Activated CD8-positive, alpha-beta memory T cell treated with anti-CD3 and anti-CD28 coated beads, Interleukin-2, amount 50 U/mL, for 24 hours (primary cell): ENCODE results near the gene ZNF569.
"Not testable (repeated sequence)": the region's sequence is repeated elsewhere in the genome, so short reads cannot be mapped to it uniquely, and the experiment has no call there.

Source experiments
- DNase-seq: peaks from one replicate; pipeline ENCODE4 v3.0.0-alpha.2; 2020; ENCODE audit errors: extremely low read depth

The ZNF569 gene

GRCh38 chr19:37466798-37467607 lies at the start of gene ZNF569:
ZNF569 (minus strand) TSS chr19:37467444; CDS start chr19:37444921, 22,523 bp downstream.
- peak; percentile 73 for DNase-seq

- no peak for DNase-seq
Observed at GRCh38 chr19:37513397-37513796, 46.2 kb upstream of the ZNF569 start.

GRCh38 chr19:37511821-37512220 lies 44.6 kb upstream of the ZNF569 start:
- no peak for DNase-seq

GRCh38 chr19:37511186-37511585 lies 43.9 kb upstream of the ZNF569 start:
- DNase-seq = no peak

DNA sequence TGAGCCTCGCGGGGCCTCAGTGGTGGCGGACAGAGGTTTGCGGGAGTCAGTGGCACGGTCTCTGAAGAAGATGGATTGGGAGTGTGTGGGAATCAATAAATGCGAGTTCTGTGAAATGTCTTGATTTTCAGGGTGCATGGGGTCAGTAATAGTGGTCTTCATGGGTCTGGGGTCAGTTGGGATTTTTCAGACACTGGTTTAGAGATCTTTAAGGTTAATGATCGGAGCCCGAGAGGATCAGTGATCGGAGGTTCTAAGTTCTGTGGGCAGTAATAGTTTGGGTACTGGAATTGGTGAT lies 39.9 kb upstream of the ZNF569 start:
- no peak for DNase-seq

GRCh38 chr19:37506387-37507166 lies 39.3 kb upstream of the ZNF569 start, which contains the start of gene ZNF793:
ZNF793 (plus strand) TSS chr19:37506939; CDS start chr19:37523440, 16,501 bp downstream.
- peak; percentile 53 for DNase-seq

- DNase-seq = no peak
Observed at GRCh38 chr19:37505958-37506386, 38.7 kb upstream of the ZNF569 start.

GRCh38 chr19:37492213-37492612 lies 25.0 kb upstream of the ZNF569 start:
- no peak for DNase-seq

DNA sequence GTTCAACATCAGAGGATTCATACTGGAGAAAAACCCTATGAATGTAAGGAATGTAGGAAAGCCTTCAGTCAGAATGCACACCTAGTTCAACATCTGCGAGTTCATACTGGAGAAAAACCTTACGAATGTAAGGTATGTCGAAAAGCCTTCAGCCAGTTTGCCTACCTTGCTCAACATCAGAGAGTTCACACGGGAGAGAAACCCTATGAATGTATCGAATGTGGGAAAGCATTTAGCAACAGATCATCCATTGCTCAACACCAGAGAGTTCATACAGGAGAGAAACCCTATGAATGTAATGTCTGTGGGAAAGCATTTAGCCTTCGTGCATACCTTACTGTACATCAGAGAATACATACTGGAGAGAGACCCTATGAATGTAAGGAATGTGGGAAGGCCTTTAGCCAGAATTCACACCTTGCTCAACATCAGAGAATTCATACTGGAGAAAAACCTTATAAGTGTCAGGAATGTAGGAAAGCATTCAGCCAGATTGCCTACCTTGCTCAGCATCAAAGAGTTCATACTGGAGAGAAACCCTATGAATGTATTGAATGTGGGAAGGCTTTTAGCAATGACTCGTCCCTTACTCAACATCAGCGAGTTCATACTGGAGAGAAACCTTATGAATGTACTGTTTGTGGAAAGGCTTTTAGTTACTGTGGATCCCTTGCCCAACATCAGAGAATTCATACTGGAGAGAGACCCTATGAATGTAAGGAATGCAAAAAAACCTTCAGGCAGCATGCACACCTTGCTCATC lies 17.3 kb upstream of the ZNF569 start:
- no peak for DNase-seq

GRCh38 chr19:37472165-37472564 lies 4.9 kb upstream of the ZNF569 start:
- DNase-seq = no peak

DNA sequence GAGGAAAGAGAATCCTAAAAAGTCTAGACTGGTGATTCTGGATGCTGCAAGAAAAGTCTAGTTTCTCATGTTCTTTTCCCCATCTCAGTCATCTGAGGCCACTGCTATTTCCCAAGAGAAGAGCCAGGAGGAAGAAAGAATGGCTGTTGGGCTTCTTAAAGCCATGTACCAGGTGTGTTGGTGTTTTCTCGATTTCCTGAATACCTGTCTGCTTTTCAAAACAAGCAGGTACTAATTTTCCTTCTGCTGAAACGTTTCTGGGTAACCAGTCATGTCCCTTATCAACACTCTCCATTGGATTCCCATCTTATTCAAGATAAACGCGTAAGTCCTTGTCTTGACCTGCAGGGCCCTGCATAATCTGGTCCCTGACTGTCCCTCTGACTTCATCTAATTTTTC lies 3.0 kb upstream of the ZNF569 start:
- no peak for DNase-seq

GRCh38 chr19:37468961-37469777 lies 1.9 kb upstream of the ZNF569 start, which contains the start of gene ZNF570:
ZNF570 (plus strand) TSS chr19:37469356; CDS start chr19:37470355, 999 bp downstream.
- peak; percentile 67 for DNase-seq

- DNase-seq = no peak
Observed at GRCh38 chr19:37467608-37468090, 405 bp upstream of the ZNF569 start.

- DNase-seq = no peak
Observed at GRCh38 chr19:37466277-37466797, 907 bp downstream of the ZNF569 start.

- no peak for DNase-seq
Observed at GRCh38 chr19:37452500-37453245, 14.6 kb downstream of the ZNF569 start.

DNA sequence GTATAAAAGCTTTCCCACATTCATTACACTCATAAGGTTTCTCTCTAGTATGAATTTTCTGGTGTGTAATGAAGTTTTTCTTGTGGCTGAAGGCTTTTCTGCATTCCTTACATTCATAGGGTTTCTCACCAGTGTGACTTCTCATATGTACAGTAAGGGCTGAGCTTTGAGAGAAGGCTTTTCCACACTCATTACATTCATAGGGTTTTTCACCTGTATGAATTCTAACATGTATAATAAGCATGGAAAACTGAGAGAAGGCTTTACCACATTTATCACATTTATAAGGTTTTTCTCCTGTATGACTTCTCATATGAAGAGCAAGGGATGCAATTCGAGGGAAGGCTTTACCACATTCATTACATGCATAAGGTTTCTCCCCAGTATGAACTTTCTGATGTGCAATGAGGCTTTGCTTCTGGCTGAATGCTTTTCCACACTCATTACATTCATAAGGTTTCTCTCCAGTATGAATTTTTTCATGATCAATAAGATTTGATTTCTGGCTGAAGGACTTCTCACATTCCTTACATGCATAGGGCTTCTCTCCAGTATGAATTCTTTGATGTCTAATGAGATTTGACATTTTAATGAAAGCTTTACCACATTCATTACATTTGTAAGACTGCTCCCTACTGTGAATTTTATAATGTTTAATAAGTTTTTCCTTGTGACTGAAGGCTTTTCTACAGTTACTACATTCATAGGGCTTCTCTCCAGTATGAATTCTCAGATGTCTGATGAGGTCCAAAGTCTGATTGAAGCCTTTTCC lies 53.7 kb downstream of the ZNF569 start:
- no peak for DNase-seq

GRCh38 chr19:37412700-37413099 lies 54.5 kb downstream of the ZNF569 start:
- no peak for DNase-seq

GRCh38 chr19:37406140-37406846 lies 61.0 kb downstream of the ZNF569 start:
- not testable (repeated sequence) for DNase-seq

DNA sequence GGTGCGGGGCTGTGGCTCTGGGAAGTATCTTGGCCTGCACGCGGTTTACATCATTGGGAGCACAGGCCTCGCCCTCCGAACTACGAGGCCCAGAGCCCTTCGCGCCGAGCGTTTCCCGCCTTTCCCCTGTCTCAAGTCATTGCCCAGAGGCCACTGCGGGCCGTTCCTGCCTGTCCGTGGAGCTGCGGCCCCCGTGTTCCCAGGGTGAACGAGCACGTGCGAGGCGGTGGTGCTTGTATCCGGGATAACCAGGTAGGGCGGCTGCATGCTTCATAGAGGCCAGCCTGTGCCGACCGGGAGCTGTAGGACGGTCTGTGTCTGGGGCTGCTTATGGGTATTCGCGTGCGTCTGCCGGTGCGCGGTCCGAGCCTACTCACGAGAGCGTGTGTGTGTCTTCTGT lies 63.8 kb downstream of the ZNF569 start:
- no peak for DNase-seq
